ENCODE data around the gene TRPV2.

- TF ChIP-seq CTCF (IDR thresholded peaks at IDR 0.05) (no peak), POLR2A (IDR thresholded peaks at IDR 0.05) (no peak)
Observed at GRCh38 chr17:16440901-16441629, 25.7 kb downstream of the TRPV2 start.
